Posterior cingulate gyrus (tissue), 11 donors: ENCODE measurements around the gene TMEM191C.
"Not testable (repeated sequence)": the region's sequence is repeated elsewhere in the genome, so short reads cannot be mapped to it uniquely, and the experiment has no call there.

Experiments
- DNase-seq, 10 donors: peaks; one replicate each; pipeline versions ENCODE4 v3.0.0 to v3.0.0-alpha.2; 2020 to 2021; ENCODE audit warnings: mixed read lengths in 3 of 10
- intact Hi-C: fragments of 100-400 bp; cut with DNase I; formaldehyde crosslinking; loops from one replicate; pipeline ENCODE4 v1.15.1; 2023

TMEM191C gene

DNA sequence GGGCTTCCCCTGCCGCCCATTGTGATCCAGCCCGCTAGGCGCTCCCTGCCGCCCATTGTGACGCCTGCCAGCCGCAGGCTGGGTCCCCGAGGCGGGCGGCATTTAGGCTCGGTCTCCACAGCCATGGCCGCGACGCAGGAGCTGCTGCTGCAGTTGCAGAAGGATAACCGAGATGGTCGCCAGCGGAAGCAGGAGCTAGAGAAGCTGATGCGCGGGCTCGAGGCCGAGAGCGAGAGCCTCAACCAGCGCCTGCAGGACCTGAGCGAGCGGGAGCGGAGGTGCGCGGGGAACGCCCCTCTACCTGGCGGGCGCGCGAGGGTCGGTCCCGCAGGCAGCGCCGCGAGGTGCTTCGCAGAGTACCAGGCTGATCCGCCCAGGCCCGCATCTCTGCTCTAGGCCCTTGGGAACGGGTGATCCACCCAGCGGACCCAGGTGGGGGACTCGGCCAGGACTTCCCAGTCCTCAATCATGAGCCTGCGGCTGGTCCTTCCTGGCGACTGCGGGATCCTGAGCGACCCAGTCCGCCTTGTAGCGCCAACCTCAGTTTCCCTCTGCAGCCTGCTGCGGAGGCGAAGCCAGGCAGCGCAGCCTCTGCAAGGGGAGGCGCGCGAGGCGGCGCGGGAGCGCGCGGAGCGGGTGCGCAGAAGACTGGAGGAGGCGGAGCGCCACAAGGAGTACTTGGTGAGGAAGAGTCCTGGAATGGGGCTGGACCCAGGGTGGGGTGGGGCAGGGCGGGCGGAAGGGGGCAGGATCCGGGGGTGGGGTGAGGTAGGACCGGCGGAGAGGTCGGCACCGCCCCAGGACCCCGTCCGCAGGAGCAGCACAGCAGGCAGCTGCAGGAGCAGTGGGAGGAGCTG lies at the start of gene TMEM191C:
Gene TMEM191C, plus strand, starts transcription at position 51 of the 857 bp plus-strand sequence. Its CDS starts 73 bp downstream, at position 124.
- intact Hi-C loops, DNase-seq: not testable (repeated sequence)

- DNase-seq: peak in 7 of 10 donors; percentile 3 to 81 (median 30)
- intact Hi-C loops: not testable (repeated sequence)
Measured at GRCh38 chr22:21417853-21418252, 49.3 kb upstream of the TMEM191C start.

DNA sequence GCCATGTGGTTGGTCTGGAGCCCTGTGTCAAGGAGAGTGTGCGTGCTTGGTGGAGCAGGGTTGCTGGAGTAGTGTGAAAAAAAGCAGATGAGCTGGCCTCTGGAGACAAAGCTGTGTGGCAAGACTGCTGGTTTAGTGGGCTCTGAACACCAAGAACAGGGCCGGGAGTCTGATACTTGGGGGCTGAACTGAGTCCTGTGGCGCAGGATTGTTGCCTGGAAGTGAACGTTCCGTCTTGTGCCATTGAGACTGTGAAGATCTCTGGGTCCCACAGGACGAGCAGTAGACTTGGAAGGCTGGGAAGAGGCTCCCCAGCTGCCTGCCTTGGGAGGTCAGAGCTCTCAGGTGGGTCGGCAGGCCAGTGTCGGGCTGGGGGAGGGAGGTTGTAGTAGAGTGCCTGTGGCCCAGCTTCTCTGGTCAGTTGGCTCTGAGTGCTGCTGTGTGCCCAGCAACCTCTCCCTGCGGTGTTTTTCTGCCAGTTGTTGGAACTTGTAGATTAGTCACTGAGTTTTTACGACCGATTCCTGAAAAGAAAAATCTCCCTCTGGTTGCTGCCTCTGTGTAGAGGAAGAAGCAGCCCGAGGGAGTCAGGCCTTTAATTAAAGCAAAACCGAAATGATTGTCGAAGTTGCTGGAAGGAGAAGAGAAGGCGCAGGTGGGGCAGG lies 48.1 kb upstream of the TMEM191C start:
- intact Hi-C loops: not testable (repeated sequence)
- peak in 3 of 10 donors; percentile 13 to 55 (median 43) for DNase-seq

DNA sequence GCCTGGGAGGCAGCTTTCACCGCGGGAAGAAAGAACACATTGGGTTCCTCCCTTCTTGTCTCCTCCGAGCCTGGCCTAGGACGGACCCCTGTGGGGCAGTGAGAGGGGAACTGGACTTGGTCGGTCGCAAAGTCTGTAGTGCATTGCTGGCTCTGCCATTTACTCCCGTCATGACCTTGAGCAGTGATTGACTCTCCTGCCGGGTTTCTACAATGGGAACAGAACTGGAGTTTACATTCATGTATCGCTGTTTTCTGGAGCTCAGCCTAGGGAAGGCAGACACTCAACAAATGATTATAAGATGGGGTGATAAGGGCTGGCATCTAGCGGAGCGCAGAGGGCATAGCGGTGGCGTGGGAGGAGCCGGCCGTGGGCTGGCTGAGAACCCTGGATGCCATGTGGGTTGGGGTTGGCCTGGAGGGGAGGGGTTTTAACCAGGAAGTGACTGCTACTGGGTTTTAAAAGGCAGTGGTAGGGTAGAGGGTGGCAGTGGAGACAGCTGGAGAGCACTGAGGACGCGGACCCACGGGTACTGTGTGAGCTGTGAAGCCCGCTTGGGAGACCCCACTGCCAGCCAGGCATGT lies 46.9 kb upstream of the TMEM191C start:
- intact Hi-C loops: not testable (repeated sequence)
- DNase-seq: peak in 1 of 10 donors; percentile 7

DNA sequence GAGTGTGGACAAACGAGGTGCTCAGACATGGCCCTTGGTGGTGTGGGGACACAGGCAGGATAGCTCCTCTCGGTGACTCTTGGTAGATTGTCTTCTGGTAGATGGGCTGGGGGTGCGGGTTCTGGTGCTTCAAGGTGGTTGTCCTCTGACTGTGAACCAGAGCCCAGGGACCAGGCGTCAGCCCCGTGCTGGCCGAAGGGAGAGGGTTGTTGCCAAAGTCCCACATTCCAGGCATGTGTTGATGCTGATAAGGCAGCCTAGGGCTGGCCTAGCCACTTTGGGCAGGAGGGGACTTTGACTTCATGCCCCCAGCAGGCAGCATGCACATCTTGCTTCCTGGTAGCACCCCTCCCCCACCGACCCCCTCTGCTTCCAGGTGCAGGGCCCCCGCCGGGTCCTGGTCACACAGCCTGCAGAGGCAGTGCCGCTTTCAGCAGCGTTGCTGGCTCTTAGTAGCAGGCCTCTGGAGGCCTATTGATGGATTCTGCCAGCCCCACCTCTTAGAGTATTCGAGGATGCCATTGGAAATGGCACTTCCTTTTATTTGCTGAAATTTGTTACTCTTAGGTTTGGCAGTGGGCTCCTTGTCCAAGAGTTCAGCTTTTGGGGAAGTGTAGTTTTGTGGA lies 43.0 kb upstream of the TMEM191C start:
- DNase-seq, intact Hi-C loops: not testable (repeated sequence)

GRCh38 chr22:21434378-21435233 lies 32.6 kb upstream of the TMEM191C start:
- intact Hi-C loops, DNase-seq: not testable (repeated sequence)

- intact Hi-C loops: not testable (repeated sequence)
- DNase-seq: peak in 2 of 10 donors; percentile 69 to 74
Measured at GRCh38 chr22:21435998-21436810, 31.0 kb upstream of the TMEM191C start.

DNA sequence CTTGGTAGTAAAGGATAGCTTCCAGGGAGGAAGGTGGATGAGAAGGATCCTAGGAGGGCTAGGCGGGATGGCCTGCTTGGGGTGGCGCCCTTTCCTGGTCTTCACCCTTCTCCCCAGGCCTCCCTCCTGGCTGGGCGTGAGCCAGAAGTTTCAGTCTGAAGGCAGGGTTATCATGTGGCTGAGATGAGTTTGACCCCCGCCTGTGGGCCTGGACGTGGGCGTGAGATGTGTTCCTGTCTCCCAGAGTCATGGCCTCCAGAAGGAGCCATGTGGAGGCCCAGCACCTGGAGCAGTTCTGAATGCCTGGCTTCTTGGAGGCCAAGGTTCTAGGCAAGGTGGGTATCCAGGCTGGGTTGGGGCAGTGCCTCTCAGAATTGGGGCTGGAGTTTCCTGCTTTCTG lies 29.2 kb upstream of the TMEM191C start:
- intact Hi-C loops: not testable (repeated sequence)
- DNase-seq: peak in 2 of 10 donors; percentile 23 to 47

- DNase-seq, intact Hi-C loops: not testable (repeated sequence)
Measured at GRCh38 chr22:21440018-21440636, 27.1 kb upstream of the TMEM191C start.

GRCh38 chr22:21440676-21441075 lies 26.5 kb upstream of the TMEM191C start:
- intact Hi-C loops, DNase-seq: not testable (repeated sequence)

DNA sequence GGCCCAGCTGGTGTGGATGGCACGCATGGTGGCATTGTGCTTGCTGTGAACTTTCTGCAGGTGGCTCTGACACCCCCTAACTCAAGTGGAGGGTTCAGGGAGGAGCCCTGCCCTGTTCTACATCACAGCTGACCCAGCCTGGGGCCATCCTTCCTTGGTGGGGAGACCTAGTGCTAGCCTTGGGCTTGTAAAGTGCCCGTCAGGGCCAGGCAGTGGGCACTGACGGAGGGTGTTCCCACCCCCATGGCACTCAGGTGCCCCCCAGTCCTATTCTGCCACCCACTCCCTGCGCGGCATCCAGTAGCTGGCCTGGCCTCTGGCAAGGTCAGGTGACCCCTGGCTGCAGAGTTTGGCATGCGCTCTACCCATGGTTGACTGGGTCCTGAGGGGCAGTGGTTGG lies 26.0 kb upstream of the TMEM191C start:
- DNase-seq: peak in 1 of 10 donors; percentile 35
- intact Hi-C loops: not testable (repeated sequence)

DNA sequence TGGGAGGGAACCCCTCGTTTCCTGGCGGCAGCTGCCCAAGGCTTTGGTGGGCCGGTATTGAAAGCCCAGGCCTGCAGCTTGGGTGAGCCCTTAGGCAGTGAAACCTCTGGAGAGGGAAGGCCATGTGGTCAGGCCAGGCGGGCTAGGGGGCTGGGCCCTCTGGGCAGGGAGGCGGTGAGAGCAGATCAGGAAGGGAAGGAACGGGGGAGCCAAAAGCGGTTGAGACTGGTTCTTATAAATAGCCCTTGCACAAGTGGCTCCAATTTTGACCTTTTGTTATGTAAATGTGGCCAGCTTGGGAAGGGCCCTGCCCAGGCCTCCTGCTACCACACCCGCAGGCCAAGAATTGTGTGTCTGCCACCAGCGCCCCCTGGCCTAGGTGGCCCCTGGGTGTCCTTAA lies 25.1 kb upstream of the TMEM191C start:
- intact Hi-C loops, DNase-seq: not testable (repeated sequence)

GRCh38 chr22:21442646-21443045 lies 24.5 kb upstream of the TMEM191C start:
- intact Hi-C loops: not testable (repeated sequence)
- DNase-seq: peak in 5 of 10 donors; percentile 8 to 39 (median 33)

DNA sequence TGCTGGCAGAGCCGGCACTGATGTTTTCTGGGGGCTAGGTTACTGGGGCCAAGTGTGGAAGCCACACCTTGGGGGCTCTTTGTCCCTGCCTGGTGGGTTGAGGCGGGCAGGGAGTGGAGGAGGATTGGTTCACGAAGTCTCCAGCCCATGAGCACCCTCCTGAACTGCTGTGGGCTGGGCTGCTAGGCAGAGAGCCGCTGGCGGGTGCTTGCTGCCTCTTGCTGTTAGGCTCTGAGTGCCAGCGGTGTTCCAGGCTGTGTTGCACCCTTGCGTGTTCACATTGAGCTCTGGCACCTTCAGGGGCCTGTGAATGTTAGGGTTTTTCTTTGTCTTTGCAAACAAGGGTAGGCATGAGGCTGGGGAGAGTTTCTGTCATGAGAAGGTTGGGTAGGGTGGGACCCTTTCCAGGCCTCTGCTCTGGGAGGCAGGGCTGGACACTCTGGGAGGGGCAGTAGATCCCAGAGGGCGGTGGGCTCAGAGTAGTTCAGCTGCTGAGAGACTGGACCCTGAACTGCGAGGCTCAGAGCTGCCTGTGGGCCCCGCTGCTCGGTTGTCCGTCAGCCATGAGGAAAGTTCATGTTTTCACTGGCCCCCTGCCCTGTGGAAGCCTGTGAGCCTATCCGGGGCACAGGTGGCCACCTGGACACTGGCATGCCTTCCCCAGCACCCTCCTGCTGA lies 24.0 kb upstream of the TMEM191C start:
- intact Hi-C loops: no loop called here
- DNase-seq: peak in 5 of 10 donors; percentile 5 to 67 (median 33)

DNA sequence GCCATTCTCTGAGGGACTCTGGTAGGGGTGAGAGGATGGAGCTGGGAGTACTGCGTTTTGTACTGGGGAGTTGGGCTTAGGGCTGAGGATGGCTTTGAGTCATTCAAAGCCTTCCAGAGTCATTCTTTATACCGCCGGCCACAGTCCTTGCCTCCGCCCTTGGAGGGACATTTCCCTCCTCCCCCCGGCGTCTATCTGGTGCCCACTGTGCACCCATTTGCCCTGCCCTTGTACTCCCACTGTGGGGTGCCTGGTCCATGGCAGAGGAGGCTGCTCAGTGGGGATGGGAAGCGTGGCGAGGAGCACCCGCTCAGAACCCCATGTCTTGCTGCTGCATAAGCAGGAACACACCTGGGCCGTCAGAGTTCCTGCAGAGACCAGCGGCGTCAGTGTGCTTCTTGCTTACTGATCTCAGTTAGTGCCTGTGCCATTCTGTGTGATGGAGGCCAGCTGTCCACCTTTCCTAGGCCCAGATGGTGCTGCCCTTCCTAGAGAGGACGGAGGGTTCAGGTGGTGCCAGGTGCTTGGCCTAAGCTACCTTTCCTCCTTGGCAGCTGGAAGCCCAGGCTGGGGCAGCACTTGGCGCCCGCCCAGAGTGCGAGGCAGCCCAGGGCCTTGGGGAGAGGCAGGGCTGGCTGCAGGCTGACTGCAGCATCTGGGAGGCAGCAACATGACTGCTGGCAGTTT lies 23.3 kb upstream of the TMEM191C start:
- DNase-seq: peak in 5 of 10 donors; percentile 3 to 62 (median 39)
- intact Hi-C loops: no loop called here

GRCh38 chr22:21444701-21445436 lies 22.3 kb upstream of the TMEM191C start:
- intact Hi-C loops: no loop called here
- peak in 6 of 10 donors; percentile 7 to 82 (median 46) for DNase-seq
